Hepatocyte (in vitro differentiated cells): ENCODE results near the gene GADD45G. TPM values are rescaled to one million over a fixed set of nuclear protein-coding genes. Genes with fewer than 3 reads are reported as not detected.

Experiments used
- DNase-seq: peaks from one replicate; pipeline ENCODE4 v3.0.0-alpha.2; 2016; ENCODE audit warnings: low spot score
- H2AFZ ChIP-seq: fragments of 200-600 bp; sonication (generic); 2 replicates; pipeline ENCODE4 v1.6.0; 2016; ENCODE audit warnings: antibody characterized with exemption, mild to moderate bottlenecking
- H3K27ac ChIP-seq: fragments of 200-600 bp; sonication (generic); 2 replicates; pipeline ENCODE4 v1.5.1; 2016; ENCODE audit warnings: mild to moderate bottlenecking
- H3K27me3 ChIP-seq: fragments of 200-600 bp; sonication (generic); 2 replicates; pipeline ENCODE4 v1.6.1; 2016
- H3K36me3 ChIP-seq: fragments of 200-600 bp; sonication (generic); replicated peaks from 2 replicates; pipeline ENCODE4 v1.5.1; 2016; ENCODE audit warnings: low read depth; ENCODE audit not compliant: insufficient read depth
- H3K4me1 ChIP-seq: fragments of 200-600 bp; sonication (generic); 2 replicates; pipeline ENCODE4 v1.5.1; 2016; ENCODE audit warnings: mild to moderate bottlenecking, moderate library complexity; ENCODE audit not compliant: insufficient read depth
- H3K4me2 ChIP-seq: fragments of 200-600 bp; sonication (generic); 2 replicates; pipeline ENCODE4 v1.6.0; 2016
- H3K4me3 ChIP-seq: fragments of 200-600 bp; sonication (generic); 2 replicates; pipeline ENCODE4 v1.5.1; 2016; ENCODE audit warnings: mild to moderate bottlenecking
- H3K79me2 ChIP-seq: fragments of 200-600 bp; sonication (generic); 2 replicates; pipeline ENCODE4 v1.6.0; 2017; ENCODE audit warnings: mild to moderate bottlenecking
- H3K9me2 ChIP-seq: fragments of 200-600 bp; sonication (generic); replicated peaks from 2 replicates; pipeline ENCODE4 v1.6.0; 2017; ENCODE audit warnings: mild to moderate bottlenecking; ENCODE audit not compliant: insufficient read depth
- H3K9me3 ChIP-seq: fragments of 200-600 bp; sonication (generic); 2 replicates; pipeline ENCODE4 v1.5.1; 2016; ENCODE audit warnings: low read depth, mild to moderate bottlenecking
- H4K20me1 ChIP-seq: fragments of 200-600 bp; sonication (generic); 2 replicates; pipeline ENCODE4 v1.6.0; 2016; ENCODE audit warnings: mild to moderate bottlenecking; ENCODE audit not compliant: insufficient read depth, poor library complexity, severe bottlenecking
- CTCF ChIP-seq: fragments of 200-600 bp; sonication (generic); IDR thresholded peaks from 2 replicates; pipeline ENCODE4 v1.5.1; 2016; ENCODE audit warnings: antibody characterized with exemption, mild to moderate bottlenecking; ENCODE audit not compliant: poor library complexity
- EZH2 ChIP-seq: fragments of 200-600 bp; sonication (generic); IDR thresholded peaks from 2 replicates; pipeline ENCODE4 v1.6.1; 2016; ENCODE audit warnings: antibody characterized with exemption, mild to moderate bottlenecking, borderline replicate concordance
- EZH2phosphoT487 ChIP-seq: fragments of 200-600 bp; sonication (generic); IDR thresholded peaks from one replicate; pipeline ENCODE4 v1.6.1; 2018; ENCODE audit warnings: antibody characterized with exemption, mild to moderate bottlenecking, low read depth, moderate library complexity; ENCODE audit not compliant: unreplicated experiment, severe bottlenecking
- WGBS: methylation state at CpG from one replicate; pipeline ENCODE4 v1.1.6; 2016; ENCODE audit warnings: low lambda C conversion rate; ENCODE audit errors: missing lambda C conversion rate; 5-methylcytosine and 5-hydroxymethylcytosine counted together
- polyA plus RNA-seq: library from polyadenylated mRNA; unstranded; fragments of >200 nt; fragmentation: Nextera tagmentation; extraction: Ambion mirVana; gene quantifications from 2 replicates; pipeline ENCODE4 v1.2.1, GENCODE V29; 2016
- total RNA-seq: library from RNA; depleted of rRNA; stranded (reverse); fragments of >200 nt; gene quantifications from 2 replicates; pipeline ENCODE4 v1.2.3, GENCODE V29; 2014

Gene GADD45G
- total and polyA plus RNA-seq, 2 experiments from 2014 or later: 15.7 to 45.1 TPM

- Histone ChIP-seq H3K79me2 (no peaks in the 10 kb centered on the region), H3K36me3 (no peaks in the 10 kb centered on the region), H3K27me3 (no peaks in the 10 kb centered on the region), H4K20me1 (no peaks in the 10 kb centered on the region), H3K4me3 (no peak overlapping the region), H3K27ac (peak overlapping the region; percentile 20), H3K9me3 (no peaks in the 10 kb centered on the region), H3K4me1 (peaks cover 27% of the 10 kb centered on the region), H3K4me2 (no peak overlapping the region), H2AFZ (no peak overlapping the region), H3K9me2 (no peaks in the 10 kb centered on the region)
- WGBS: 58% methylated on average over 15 of the region's 15 CpGs
- DNase-seq: no peak
- TF ChIP-seq CTCF: no peak
- no peak for TF ChIP-seq EZH2
- no peak for TF ChIP-seq EZH2phosphoT487
These were observed 42.7 kb downstream of the GADD45G start for GRCh38 chr9:89647366-89648128.

- no peak for TF ChIP-seq CTCF
- TF ChIP-seq EZH2: no peak
- no peak for TF ChIP-seq EZH2phosphoT487
- no peak overlapping the region for H2AFZ ChIP-seq
- H3K36me3 ChIP-seq: no peaks in the 10 kb centered on the region
- H3K27ac ChIP-seq: peak overlapping the region; percentile 61
- no peaks in the 10 kb centered on the region for H3K27me3 ChIP-seq
- H3K4me1 ChIP-seq: peaks cover 27% of the 10 kb centered on the region
- H3K79me2 ChIP-seq: no peaks in the 10 kb centered on the region
- no peak overlapping the region for H3K4me2 ChIP-seq
- H3K9me2 ChIP-seq: no peaks in the 10 kb centered on the region
- peak; percentile 45 for DNase-seq
- H3K9me3 ChIP-seq: no peaks in the 10 kb centered on the region
- H4K20me1 ChIP-seq: no peaks in the 10 kb centered on the region
- WGBS: 48% methylated on average over 11 of the region's 11 CpGs
- H3K4me3 ChIP-seq: no peak overlapping the region
These were observed 43.6 kb downstream of the GADD45G start for GRCh38 chr9:89648247-89649000.

- Histone ChIP-seq H3K9me2 (no peaks in the 10 kb centered on the region), H3K79me2 (no peaks in the 10 kb centered on the region), H2AFZ (peak overlapping the region; percentile 27), H3K27me3 (no peaks in the 10 kb centered on the region), H3K27ac (peak overlapping the region; percentile 61), H3K4me2 (no peak overlapping the region), H3K9me3 (no peaks in the 10 kb centered on the region), H3K36me3 (no peaks in the 10 kb centered on the region), H3K4me1 (peaks cover 27% of the 10 kb centered on the region), H4K20me1 (no peaks in the 10 kb centered on the region), H3K4me3 (no peak overlapping the region)
- WGBS: 59% methylated on average over 8 of the region's 8 CpGs
- TF ChIP-seq EZH2: no peak
- TF ChIP-seq EZH2phosphoT487: no peak
- no peak for TF ChIP-seq CTCF
- no peak for DNase-seq
These were observed 44.4 kb downstream of the GADD45G start for GRCh38 chr9:89649039-89649691.
